ENCODE measurements around the gene CEND1. TPM values are rescaled to one million over a fixed set of nuclear protein-coding genes. Genes with fewer than 3 reads are reported as not detected.

The CEND1 gene
- total RNA-seq, 1 experiment from 2014 or later = 2.7 TPM

GRCh38 chr11:830295-831117 is 40.6 kb upstream of the CEND1 start (continued):
- TF ChIP-seq ZNF121 (CRISPR knock-in tag; IDR thresholded peaks at IDR 0.05) = 0 out of 2 replicates have a peak, but pooled peaks have one; percentile 20
- TF ChIP-seq SP1 (CRISPR knock-in tag; conservative IDR thresholded peaks at IDR 0.05) = peak; percentile 20; the same call in 1 of the 2 replicates
- TF ChIP-seq GTF2I (CRISPR knock-in tag; conservative IDR thresholded peaks at IDR 0.05) = no peak
- TF ChIP-seq ESRRA (CRISPR knock-in tag; IDR thresholded peaks at IDR 0.05; ENCODE audit: borderline replicate concordance) = no peak
- no peak for TF ChIP-seq NR2C2 (CRISPR knock-in tag; IDR thresholded peaks at IDR 0.05)
- TF ChIP-seq, protein P1, sequence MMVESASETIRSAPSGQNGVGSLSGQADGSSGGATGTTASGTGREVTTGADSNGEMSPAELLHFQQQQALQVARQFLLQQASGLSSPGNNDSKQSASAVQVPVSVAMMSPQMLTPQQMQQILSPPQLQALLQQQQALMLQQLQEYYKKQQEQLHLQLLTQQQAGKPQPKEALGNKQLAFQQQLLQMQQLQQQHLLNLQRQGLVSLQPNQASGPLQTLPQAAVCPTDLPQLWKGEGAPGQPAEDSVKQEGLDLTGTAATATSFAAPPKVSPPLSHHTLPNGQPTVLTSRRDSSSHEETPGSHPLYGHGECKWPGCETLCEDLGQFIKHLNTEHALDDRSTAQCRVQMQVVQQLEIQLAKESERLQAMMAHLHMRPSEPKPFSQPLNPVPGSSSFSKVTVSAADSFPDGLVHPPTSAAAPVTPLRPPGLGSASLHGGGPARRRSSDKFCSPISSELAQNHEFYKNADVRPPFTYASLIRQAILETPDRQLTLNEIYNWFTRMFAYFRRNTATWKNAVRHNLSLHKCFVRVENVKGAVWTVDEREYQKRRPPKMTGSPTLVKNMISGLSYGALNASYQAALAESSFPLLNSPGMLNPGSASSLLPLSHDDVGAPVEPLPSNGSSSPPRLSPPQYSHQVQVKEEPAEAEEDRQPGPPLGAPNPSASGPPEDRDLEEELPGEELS (CRISPR knock-in tag; IDR thresholded peaks at IDR 0.05) = peak; percentile 67
- TF ChIP-seq TEAD4 (CRISPR knock-in tag; IDR thresholded peaks at IDR 0.05) = no peak
- no peak; the same call in 1 of the 2 replicates for TF ChIP-seq RELA (CRISPR knock-in tag; IDR thresholded peaks at IDR 0.05; ENCODE audit: borderline replicate concordance)
- TF ChIP-seq ZBTB21 (CRISPR knock-in tag; IDR thresholded peaks at IDR 0.05; ENCODE audit: borderline replicate concordance) = no peak
- TF ChIP-seq, protein P2, sequence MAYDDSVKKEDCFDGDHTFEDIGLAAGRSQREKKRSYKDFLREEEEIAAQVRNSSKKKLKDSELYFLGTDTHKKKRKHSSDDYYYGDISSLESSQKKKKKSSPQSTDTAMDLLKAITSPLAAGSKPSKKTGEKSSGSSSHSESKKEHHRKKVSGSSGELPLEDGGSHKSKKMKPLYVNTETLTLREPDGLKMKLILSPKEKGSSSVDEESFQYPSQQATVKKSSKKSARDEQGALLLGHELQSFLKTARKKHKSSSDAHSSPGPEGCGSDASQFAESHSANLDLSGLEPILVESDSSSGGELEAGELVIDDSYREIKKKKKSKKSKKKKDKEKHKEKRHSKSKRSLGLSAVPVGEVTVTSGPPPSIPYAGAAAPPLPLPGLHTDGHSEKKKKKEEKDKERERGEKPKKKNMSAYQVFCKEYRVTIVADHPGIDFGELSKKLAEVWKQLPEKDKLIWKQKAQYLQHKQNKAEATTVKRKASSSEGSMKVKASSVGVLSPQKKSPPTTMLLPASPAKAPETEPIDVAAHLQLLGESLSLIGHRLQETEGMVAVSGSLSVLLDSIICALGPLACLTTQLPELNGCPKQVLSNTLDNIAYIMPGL (CRISPR knock-in tag; IDR thresholded peaks at IDR 0.05) = no peak
- TF ChIP-seq PRRX2 (CRISPR knock-in tag; IDR thresholded peaks at IDR 0.05) = no peak
- TF ChIP-seq ZSCAN18 (CRISPR knock-in tag; IDR thresholded peaks at IDR 0.05) = no peak
- TF ChIP-seq, protein P3, sequence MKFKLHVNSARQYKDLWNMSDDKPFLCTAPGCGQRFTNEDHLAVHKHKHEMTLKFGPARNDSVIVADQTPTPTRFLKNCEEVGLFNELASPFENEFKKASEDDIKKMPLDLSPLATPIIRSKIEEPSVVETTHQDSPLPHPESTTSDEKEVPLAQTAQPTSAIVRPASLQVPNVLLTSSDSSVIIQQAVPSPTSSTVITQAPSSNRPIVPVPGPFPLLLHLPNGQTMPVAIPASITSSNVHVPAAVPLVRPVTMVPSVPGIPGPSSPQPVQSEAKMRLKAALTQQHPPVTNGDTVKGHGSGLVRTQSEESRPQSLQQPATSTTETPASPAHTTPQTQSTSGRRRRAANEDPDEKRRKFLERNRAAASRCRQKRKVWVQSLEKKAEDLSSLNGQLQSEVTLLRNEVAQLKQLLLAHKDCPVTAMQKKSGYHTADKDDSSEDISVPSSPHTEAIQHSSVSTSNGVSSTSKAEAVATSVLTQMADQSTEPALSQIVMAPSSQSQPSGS (CRISPR knock-in tag; IDR thresholded peaks at IDR 0.05; ENCODE audit: borderline replicate concordance, low read depth) = no peak
- no peak for TF ChIP-seq FOXJ3 (CRISPR knock-in tag; IDR thresholded peaks at IDR 0.05; ENCODE audit: borderline replicate concordance)
- TF ChIP-seq, protein P4, sequence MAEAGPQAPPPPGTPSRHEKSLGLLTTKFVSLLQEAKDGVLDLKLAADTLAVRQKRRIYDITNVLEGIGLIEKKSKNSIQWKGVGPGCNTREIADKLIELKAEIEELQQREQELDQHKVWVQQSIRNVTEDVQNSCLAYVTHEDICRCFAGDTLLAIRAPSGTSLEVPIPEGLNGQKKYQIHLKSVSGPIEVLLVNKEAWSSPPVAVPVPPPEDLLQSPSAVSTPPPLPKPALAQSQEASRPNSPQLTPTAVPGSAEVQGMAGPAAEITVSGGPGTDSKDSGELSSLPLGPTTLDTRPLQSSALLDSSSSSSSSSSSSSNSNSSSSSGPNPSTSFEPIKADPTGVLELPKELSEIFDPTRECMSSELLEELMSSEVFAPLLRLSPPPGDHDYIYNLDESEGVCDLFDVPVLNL (CRISPR knock-in tag; IDR thresholded peaks at IDR 0.05; ENCODE audit: borderline replicate concordance, low read depth) = no peak
- no peak for TF ChIP-seq ZNF396 (CRISPR knock-in tag; IDR thresholded peaks at IDR 0.05; ENCODE audit: borderline replicate concordance)
- TF ChIP-seq MXD4 (CRISPR knock-in tag; IDR thresholded peaks at IDR 0.05; ENCODE audit: borderline replicate concordance) = no peak
- TF ChIP-seq ZNF138 (CRISPR knock-in tag; conservative IDR thresholded peaks at IDR 0.05) = no peak
- no peak for TF ChIP-seq ZNF423 (CRISPR knock-in tag; IDR thresholded peaks at IDR 0.05)
- no peak for TF ChIP-seq JAZF1 (CRISPR knock-in tag; IDR thresholded peaks at IDR 0.05)
- TF ChIP-seq MLX (CRISPR knock-in tag; IDR thresholded peaks at IDR 0.05) = no peak
- TF ChIP-seq MYBL2 (CRISPR knock-in tag; IDR thresholded peaks at IDR 0.05) = no peak
- no peak for TF ChIP-seq ATF3 (CRISPR knock-in tag; conservative IDR thresholded peaks at IDR 0.05)
- no peak for TF ChIP-seq NR1H2 (CRISPR knock-in tag; IDR thresholded peaks at IDR 0.05)
- TF ChIP-seq ZNF317 (CRISPR knock-in tag; IDR thresholded peaks at IDR 0.05; ENCODE audit: borderline replicate concordance, low read depth) = no peak
- no peak for TF ChIP-seq FOXP1 (CRISPR knock-in tag; IDR thresholded peaks at IDR 0.05; ENCODE audit: borderline replicate concordance)
- no peak for TF ChIP-seq ZNF671 (CRISPR knock-in tag; IDR thresholded peaks at IDR 0.05)
- no peak for TF ChIP-seq TCF7 (CRISPR knock-in tag; IDR thresholded peaks at IDR 0.05; ENCODE audit: low read depth)
- 0 out of 2 replicates have a peak, but pooled peaks have one; percentile 20 for TF ChIP-seq SMAD3 (CRISPR knock-in tag; IDR thresholded peaks at IDR 0.05; ENCODE audit: borderline replicate concordance)
- no peak for TF ChIP-seq ZNF263 (CRISPR knock-in tag; IDR thresholded peaks at IDR 0.05; ENCODE audit: low read depth)

Data from WTC11 (cell line).